ENCODE results near the gene FIGN. TPM values are rescaled to one million over a fixed set of nuclear protein-coding genes. Genes with fewer than 3 reads are reported as not detected.

Gene FIGN
- total RNA-seq, 1 donor from 2014 or later: 16.4 TPM

DNA sequence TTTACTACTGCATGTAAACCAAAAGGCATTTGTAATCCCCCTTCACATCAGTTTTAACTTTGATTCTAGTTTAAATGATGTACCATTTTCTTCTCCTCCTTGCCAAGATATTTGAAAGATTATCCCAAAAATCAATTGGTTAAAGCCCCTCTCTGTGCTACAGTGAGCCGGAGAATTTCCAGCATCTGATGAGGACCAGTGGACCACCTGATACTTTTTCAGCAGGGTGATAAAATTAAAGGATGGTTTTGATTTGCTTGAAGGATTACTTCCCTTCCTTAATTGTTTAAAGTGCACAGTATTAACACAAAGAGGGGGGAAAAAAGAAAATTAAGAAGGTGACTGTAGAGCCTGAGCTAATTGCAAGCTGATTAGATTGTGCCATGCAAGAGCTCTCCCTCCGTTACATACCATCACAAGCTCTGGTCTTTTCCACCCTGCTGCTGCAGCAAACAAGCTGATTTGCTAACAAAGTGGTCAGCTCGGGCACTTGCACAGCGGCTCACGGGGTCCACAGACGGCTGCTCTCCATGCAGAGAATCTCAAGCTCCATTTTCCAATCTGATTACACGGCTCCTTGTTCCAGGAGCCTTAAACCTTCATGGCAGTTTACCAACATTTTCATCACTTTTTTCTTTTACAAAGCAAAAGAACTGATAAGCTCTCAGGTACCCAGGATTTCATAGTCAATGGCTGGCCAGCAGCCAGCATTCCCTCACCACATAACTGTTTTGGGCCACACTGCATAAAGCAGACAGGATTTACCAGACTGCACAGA lies 22.1 kb downstream of the FIGN start:
- DNase-seq (ENCODE audit: low spot score): no peak
- intact Hi-C loops (cut with DNase I): no loop called here

DNA sequence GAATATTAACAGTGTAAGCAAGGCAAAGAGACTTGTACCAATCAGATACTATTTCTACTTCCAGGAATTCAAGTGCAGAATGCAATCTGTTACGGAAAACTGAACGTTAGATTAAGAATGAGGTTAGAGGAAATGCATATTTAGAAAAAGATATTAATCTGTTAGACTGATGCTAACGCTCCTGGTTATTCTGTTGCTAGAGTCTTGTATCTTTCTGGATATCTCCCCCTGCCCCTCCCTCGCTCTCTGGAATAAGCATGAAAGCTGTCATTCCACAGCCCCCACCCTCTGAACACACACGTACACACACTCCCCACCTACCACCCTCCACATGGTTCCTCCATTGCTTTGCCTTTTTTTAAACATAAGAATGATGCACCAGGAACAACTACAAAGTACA lies 24.1 kb downstream of the FIGN start:
- no peak for DNase-seq (ENCODE audit: low spot score)
- intact Hi-C loops (cut with DNase I): no loop called here

DNA sequence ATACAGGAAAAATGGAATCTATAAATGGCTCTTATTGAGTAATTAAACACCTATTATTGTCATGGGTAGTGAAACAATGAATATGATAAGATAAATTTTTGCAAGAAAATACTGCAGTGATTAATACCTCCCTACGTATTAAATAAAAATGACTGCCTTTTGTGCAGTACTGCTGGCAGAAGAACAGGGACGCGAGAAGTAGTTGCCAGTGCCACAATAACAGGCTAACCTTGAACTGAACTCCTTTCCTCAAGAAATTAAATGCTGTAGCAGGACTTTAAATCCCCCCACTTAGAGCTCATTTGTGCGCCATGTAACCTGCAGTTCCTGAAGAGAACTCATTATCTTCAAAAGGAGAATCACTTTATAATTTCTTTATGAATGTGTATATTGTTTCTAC lies 24.6 kb downstream of the FIGN start:
- intact Hi-C loops (cut with DNase I): no loop called here
- DNase-seq (ENCODE audit: low spot score): no peak

DNA sequence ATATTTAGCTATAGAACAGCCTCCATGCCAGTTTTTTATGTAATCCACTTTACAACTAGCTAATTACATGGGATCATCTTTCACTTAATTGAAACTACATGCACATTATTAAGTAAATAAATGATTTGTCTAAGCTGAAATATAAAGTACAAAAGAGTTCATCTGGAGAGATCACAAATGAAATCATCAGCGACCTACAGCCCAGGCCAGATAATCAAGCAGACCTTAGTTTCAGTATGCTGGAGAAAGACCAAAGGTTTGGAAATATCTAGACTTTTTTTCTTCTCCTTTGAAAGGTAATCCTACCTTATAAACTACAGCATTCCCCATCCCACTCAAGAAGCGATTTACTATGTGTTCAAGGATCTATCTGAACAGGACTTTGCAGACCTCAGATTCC lies 26.5 kb downstream of the FIGN start:
- DNase-seq (ENCODE audit: low spot score): no peak
- intact Hi-C loops (cut with DNase I): no loop called here

DNA sequence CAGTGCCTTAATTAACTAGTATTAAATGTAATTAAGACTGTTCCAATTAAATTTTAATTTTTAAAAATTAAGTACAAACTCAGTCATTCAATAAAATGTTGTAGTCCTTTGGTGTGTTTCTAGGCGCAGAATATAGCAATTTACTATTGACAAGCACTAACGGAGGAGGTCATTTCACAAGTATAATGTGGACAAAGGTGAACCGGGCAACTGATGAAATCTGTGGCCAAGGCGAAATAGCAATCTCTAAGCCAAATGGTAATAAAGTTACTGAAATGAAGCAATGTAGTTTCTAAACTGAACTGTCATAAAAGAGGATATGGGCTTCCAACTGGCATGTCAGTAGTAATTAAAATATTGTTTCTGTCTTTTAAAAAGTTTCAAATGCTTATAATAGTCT lies 27.5 kb downstream of the FIGN start:
- intact Hi-C loops (cut with DNase I): no loop called here
- DNase-seq (ENCODE audit: low spot score): no peak

DNA sequence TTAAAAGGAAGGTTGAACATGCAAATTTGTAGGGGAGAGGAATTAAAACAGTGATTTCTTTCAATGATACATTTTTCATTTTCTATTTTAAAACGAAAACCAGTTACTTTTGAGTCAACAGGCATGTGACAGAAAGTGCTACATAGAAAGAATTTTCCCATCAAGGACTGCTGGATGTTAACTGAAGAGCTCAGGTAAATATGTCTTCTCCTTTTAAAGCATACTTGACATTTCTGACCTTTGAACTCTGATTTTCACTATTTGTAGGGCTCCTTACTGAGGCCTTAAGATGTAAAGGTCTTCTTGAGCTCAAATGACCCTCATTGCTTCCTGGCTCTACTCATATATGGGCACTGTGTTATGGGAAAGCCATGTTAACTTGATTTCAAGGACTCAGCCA lies 32.4 kb downstream of the FIGN start:
- intact Hi-C loops (cut with DNase I): no loop called here
- DNase-seq (ENCODE audit: low spot score): no peak

DNA sequence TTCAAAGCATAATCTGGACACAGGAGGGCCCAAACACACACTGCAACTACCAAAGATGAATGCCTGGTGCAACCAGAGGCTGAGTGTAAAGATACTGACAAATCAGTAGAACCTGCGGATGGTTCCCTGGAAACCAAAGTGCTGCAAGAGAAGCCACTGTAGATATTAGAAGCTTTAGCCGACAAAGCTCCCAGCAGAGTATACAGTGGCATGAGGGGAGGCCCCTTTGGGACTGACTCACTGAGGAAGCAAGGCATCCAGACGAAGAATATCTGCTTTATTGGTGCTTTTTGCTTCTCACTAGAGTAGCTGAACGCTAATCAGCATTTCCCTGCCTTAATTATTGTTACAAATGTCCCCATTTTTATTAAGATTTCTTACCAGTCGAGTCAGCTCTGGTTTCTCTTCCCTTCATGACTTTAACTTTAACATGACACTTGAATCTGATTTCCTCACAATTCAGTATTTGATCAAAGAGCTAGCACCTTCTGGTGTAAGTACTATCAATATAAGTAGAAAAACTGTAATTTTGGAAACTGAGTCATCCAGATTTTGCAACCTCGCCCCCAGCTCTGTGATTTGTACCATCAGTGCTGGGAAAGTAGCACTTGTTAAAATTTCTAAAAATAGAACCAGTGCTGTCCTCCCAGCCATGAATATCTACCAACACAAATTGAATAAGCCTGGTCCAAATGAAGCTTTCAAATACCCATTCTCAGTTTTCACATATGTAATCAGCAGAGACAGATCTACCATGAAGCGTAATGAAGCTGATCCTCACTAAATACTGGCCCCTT lies 34.2 kb downstream of the FIGN start:
- intact Hi-C loops (cut with DNase I): no loop called here
- no peak for DNase-seq (ENCODE audit: low spot score)

DNA sequence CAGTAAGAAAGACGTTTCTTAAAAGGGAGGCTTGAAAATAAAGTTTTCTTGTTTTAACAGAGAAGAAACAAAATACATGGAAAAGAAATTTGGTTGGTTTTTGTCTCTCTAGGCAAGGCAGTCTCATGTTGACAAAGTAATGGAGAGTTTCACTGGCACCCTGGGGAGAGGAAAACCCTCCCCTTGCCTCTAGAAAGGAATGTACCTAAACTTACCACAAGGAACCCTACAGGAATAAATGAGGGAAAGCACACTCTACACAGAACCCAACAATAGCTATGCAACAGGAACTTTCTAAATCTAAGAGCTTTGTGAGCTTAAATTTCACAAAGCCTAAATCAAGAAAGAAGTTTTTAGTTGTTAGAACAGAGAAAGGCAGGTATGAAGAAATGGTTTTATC lies 37.0 kb downstream of the FIGN start:
- no peak for DNase-seq (ENCODE audit: low spot score)
- intact Hi-C loops (cut with DNase I): no loop called here

DNA sequence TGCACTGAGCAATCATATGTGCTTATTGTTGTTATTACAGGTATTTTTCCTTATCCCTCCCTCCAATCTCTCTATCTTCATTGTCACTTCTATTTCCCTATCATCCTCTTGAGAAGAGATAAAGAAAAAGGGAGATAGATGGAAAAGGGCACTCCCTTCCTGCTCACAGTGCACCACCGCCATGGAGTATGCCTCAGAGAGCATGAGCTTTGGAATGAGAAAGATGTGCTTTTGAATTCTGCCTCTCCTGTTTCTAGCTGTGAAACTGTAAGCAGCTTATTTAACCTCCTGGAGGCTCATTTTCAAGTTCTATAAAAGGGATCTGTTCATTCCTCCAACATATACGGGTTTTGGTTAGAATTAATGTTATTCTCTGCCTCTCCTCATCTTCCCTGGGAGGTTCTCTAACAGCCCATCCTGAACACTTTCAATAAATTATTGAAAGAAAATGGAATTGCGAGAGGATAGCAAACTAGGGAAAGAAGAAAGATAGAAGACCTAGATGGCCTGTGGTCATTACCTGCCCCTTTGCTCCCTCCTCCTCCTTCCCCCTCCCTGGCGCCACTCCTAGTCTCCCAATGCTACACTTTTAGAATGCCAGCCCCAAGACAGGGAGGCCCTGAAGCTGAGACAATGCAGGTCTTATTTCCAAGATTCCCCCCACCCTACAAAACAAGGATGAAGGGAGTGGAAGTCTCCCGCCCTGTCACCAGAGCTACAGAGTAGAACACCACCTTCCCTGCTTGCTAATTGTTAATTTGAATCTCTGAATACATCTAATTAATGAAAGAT lies 37.8 kb downstream of the FIGN start:
- intact Hi-C loops (cut with DNase I): no loop called here

DNA sequence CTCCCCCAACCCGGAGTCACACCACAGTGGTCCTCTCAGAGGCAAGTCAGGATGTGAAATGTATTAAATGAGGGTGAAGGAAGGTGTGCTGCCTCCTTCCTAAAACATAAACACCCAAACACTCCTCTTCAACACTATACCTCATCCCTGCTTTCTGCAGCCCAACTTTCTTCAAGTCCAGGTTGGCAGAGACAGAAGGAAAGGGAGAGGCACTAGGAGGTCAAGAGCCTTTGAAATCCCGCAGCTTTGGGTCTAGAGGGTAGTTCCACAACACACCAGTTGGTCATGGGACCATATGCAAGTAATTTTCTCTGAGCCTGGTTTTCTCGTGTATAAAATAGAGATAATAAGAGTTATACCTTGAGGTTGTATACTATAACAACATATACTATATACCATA lies 38.4 kb downstream of the FIGN start:
- intact Hi-C loops (cut with DNase I): no loop called here
- DNase-seq (ENCODE audit: low spot score): no peak

More for the DNA sequence above, 37.8 kb downstream of the FIGN start:
- DNase-seq (ENCODE audit: low spot score): no peak

DNA sequence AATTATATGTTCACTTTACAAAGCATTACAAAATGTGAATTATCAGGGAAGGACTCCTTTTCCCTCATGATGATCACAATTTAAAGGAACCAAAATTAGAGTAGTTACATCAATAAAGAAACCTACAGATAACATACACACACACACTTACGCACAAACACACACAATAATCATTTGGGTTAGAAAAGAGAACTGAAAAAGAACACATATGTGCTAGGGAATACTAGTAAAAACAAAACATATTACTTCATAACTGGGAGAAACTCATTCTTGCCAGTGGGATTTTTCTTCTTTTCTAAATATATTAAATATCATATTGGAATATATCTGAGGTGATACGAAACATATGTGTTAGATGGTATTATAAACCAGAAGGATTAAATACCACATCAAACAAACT lies 42.3 kb downstream of the FIGN start:
- intact Hi-C loops (cut with DNase I): no loop called here
- DNase-seq (ENCODE audit: low spot score): no peak

DNA sequence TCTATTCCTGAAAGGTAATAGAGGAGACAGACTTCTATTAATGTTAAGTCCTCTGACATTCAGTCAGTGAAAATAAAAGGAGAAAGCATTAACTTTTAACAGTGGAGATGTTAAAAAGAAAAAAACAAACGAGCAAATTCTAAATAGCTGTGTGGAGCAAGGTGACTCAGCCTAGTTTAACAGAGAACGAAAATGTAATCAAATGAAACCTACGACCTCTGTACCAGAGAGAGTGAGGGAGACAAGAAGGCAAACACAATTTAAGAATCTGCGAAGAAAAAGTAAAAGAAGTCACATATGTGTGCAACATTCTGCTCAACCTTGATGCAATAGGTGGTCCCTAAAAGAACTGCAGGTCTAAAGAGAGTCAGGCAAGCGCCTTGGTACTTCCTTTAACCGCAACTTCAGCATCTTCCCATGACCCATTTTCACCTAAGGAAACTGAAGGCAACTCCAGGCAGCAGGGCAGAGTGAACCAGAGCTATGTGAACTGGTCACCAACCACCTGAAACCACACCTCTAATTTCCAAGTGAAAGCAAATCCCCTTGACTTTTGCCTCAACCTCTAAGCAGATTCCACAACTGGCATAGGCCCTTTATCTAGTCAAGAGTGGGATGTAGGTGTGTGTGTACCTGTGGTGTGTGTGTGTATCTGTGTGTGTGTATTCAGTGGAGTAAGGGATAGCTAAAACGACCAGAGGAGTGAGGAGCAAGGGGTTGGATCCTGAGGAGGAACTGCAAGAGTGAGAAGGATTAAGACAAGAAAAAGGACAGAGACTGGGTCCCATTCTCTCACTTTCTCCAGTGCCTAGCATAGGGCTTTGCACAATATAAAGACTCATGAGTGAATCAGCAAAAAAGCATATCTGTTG lies 43.0 kb downstream of the FIGN start:
- intact Hi-C loops (cut with DNase I): no loop called here
- no peak for DNase-seq (ENCODE audit: low spot score)

DNA sequence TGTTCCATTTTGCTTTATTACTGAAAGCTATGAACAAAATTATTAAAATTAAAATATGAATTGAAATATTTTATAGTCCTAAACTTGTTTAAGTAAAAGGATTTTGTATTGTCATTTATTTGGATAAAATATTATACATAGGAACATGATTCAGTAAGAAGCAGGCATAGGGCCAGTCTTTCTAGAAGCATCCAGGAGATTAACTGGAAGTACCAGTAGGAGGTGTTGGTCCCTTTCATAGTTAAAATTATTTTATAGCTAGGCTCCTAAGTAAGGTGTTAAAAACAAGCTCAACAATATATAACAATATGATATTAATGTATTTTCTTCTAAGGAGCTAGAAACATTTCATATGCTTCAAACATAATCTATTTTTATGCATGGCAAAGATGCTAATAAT lies 43.7 kb downstream of the FIGN start:
- no peak for DNase-seq (ENCODE audit: low spot score)
- intact Hi-C loops (cut with DNase I): no loop called here

DNA sequence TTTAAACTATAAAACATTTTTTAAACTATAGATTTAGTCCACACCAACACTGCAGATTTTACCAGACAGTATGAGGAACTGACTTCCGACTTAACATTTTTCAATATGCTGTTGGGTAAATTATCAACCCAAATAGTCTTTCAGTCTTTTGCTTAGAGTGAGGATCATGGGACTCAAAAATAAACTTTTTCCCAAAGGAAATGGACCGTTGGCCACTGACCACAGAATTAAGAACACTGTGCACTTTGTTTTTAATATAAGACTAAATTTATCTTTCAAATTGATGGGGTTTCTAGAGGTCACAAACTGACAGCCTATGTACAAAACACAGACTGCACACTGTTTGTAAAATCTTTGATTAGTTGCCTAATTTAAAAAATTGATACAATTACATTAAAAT lies 44.9 kb downstream of the FIGN start:
- intact Hi-C loops (cut with DNase I): no loop called here
- DNase-seq (ENCODE audit: low spot score): no peak

DNA sequence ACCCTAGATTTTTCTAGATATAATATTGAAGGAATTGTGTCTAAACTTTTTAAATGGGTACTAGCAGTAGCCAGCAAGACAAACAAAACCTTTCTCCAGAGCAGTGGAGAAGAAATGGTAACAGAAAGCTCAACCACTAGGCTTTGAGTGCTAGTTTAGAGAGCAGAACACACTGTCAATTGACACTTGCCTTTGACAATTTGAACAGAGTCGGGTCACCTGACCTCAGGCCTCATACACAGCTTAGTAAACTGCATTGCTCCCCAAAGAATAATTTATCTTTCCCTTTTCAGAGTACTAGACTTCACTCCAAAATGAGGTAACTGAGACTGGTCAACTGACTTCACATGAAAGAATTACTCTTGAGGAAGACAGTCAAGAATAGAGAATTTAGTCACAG lies 48.6 kb downstream of the FIGN start:
- DNase-seq (ENCODE audit: low spot score): no peak
- intact Hi-C loops (cut with DNase I): no loop called here

DNA sequence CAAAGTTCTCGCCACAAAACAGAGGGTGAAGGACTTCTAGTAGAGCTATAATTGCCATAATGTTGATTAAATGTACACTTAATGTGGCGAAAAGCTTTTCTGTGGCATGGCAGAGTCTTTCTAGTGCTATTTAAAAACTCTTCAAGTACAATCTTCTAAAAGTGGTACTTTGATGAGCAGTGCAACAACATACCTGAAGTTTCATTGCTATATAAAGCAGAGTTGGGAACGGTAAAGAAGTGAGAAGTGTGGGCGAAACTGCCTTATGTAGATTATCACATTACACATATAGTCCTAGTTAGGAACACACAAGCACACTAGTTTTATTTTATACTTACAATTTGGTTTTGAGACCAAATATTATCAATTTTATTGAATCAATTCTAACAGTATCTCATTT lies 49.5 kb downstream of the FIGN start:
- intact Hi-C loops (cut with DNase I): no loop called here

DNA sequence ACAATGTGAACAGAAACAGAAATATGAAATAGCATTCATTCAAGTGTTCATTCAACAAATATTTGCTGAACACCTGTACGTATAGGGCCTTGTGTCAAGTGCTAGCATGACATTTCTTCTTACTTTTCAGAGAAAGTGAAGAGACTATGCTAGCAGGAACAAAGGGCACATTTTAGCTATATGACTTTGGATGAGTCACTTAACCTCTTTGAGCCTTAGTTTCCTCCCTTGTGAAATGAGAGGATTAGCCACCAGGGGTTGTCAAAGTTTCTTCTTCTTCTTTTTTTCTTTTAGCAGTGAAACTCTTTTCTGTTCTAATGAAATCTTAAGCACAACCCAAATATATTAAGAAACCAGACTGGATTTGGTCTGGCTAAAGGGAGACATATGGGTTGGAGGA lies 53.1 kb downstream of the FIGN start:
- intact Hi-C loops (cut with DNase I): no loop called here

More for the DNA sequence above, 49.5 kb downstream of the FIGN start:
- no peak for DNase-seq (ENCODE audit: low spot score)

DNA sequence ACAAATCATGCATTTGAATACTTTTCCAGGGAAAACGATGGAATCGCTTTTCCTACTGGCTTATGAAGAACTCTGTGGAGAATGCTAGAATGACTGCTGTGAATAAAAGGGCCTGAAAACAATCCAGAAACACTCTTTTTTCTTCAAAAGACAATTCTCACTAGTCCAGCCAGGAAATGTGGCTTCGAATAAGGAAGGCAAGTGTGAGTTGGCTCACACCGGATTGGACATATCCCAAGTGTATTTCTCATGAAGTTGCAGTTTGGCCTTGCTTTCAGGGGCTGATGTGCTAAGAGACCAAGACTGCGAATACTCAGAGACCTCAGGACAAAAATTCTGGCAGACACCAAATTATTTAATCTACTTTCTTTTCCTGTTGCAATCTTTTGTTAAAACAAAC lies 54.1 kb downstream of the FIGN start:
- no peak for DNase-seq (ENCODE audit: low spot score)
- intact Hi-C loops (cut with DNase I): no loop called here

More for the DNA sequence above, 53.1 kb downstream of the FIGN start:
- no peak for DNase-seq (ENCODE audit: low spot score)

DNA sequence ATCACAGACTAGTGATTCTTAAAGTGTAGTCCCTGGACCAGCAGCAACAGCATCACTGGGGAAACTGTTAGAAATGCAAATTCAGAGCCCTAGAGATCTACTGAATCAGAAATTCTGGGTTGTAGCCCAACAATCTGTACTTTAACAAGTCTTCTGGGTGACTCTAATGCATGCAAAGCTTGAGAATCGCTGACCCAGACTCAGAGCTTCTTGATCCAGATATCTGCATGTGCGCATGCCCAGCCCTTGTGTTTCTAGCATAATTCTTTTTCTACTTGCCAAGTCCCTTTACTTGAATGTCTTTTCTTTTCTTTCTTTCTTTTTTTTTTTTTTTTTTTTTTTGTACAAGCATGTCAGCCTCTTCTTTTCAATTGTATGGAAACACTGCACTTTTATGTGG lies 60.4 kb downstream of the FIGN start:
- intact Hi-C loops (cut with DNase I): no loop called here

DNA sequence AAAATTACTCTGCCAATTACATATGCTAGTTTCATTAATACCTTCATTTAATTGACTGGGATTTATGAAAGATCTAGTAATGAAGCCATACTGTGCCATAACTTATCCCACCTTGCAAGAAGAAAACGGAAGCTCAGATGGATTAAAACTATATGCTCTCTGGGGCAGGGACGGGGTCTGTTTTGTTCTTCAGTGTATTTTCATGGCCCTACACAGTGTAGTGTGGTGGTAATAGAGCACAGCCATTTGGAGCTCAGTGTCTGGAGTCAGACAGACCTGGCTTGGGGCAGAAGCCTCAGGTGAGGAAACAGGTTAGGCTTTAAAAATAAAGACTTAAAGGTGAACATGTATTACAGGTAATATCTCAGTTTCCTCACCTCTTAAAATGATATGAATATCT lies 62.3 kb downstream of the FIGN start:
- DNase-seq (ENCODE audit: low spot score): no peak
- intact Hi-C loops (cut with DNase I): no loop called here

More for the DNA sequence above, 60.4 kb downstream of the FIGN start:
- DNase-seq (ENCODE audit: low spot score): no peak
